ENCODE data around the gene ZNF275.
"Not testable (repeated sequence)": the region's sequence is repeated elsewhere in the genome, so short reads cannot be mapped to it uniquely, and the experiment has no call there.

ZNF275 gene

DNA sequence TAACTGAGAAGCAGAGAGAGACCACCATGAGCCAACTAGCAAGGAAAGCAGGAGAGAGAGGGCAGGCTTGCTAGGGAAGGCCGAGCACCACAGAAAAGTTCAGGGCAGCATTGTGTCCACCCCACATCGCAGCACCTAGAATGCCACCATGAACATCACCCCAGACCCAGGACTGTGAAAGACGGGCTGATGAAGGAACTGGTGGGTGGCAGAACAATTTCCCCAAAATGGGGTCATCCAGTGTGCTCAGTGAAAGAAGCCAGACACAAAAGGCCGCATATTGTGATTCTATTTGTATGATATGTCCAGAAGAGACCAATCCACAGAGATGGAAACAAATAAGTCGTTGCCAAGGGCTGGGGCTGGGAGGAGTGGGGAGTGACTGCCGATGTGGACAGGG lies 50.4 kb downstream of the ZNF275 start:
- no peaks in the 10 kb centered on the region for H3K36me3 ChIP-seq (ENCODE audit: control insufficient read depth, insufficient read depth, low read length)
- no peaks in the 10 kb centered on the region for H3K9me3 ChIP-seq (ENCODE audit: control insufficient read depth, low read length)
- DNase-seq: no peak
- no peaks in the 10 kb centered on the region for H3K4me1 ChIP-seq (ENCODE audit: control insufficient read depth, insufficient read depth, low read length, poor library complexity, severe bottlenecking)
- H3K27ac ChIP-seq (ENCODE audit: insufficient read depth, low read length, poor library complexity, severe bottlenecking): no peak overlapping the region
- H3K27me3 ChIP-seq (replicated peaks; ENCODE audit: control insufficient read depth, insufficient read depth, low read length, poor library complexity, severe bottlenecking): no peaks in the 10 kb centered on the region
- no peak overlapping the region for H3K4me3 ChIP-seq (ENCODE audit: insufficient read depth, low read depth, low read length, poor library complexity, severe bottlenecking)

DNA sequence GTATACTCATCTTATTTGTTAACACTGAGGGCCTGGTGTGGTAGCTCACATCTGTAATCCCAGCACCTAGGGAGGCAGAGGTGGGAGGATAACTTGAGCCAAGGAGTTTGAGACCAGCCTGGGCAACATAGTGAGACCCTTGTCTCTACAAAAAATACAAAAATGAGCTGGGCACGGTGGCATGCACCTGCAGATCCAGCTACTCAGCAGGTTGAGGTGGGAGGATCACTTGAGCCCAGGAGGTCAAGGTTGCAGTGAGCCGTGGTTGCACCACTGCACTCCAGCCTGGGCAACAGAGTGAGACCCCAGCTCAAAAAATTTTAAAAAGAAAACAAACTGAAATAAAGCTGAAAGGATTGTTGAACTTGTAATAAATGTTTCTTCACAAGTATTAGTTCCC lies 51.0 kb downstream of the ZNF275 start:
- not testable (repeated sequence) for H3K4me1 ChIP-seq (ENCODE audit: control insufficient read depth, insufficient read depth, low read length, poor library complexity, severe bottlenecking); H3K27me3 ChIP-seq (replicated peaks; ENCODE audit: control insufficient read depth, insufficient read depth, low read length, poor library complexity, severe bottlenecking); DNase-seq; H3K9me3 ChIP-seq (ENCODE audit: control insufficient read depth, low read length); H3K4me3 ChIP-seq (ENCODE audit: insufficient read depth, low read depth, low read length, poor library complexity, severe bottlenecking); H3K27ac ChIP-seq (ENCODE audit: insufficient read depth, low read length, poor library complexity, severe bottlenecking); H3K36me3 ChIP-seq (ENCODE audit: control insufficient read depth, insufficient read depth, low read length)

DNA sequence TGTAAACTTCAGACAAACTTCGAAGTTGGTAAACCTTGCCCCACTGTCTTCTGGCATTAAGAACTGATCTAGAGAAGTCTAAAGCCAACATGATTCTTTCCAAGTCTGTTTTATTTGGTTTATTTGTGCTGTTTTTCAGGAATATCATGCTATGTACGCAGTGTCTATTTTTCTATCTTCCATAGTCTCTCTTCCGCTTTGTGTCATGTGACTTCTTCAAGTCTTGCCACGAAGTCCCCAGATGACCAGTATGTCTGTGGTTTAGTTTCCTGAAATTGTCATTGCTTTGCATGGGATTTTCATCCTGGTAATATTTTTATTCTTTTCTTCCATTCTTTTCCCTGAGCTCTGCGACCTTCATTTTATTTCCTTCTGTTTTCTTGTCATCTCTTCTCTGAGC lies 52.1 kb downstream of the ZNF275 start:
- no peak for DNase-seq
- no peak overlapping the region for H3K27ac ChIP-seq (ENCODE audit: insufficient read depth, low read length, poor library complexity, severe bottlenecking)
- no peaks in the 10 kb centered on the region for H3K27me3 ChIP-seq (replicated peaks; ENCODE audit: control insufficient read depth, insufficient read depth, low read length, poor library complexity, severe bottlenecking)
- H3K9me3 ChIP-seq (ENCODE audit: control insufficient read depth, low read length): no peaks in the 10 kb centered on the region
- no peak overlapping the region for H3K4me3 ChIP-seq (ENCODE audit: insufficient read depth, low read depth, low read length, poor library complexity, severe bottlenecking)
- no peaks in the 10 kb centered on the region for H3K4me1 ChIP-seq (ENCODE audit: control insufficient read depth, insufficient read depth, low read length, poor library complexity, severe bottlenecking)
- no peaks in the 10 kb centered on the region for H3K36me3 ChIP-seq (ENCODE audit: control insufficient read depth, insufficient read depth, low read length)

DNA sequence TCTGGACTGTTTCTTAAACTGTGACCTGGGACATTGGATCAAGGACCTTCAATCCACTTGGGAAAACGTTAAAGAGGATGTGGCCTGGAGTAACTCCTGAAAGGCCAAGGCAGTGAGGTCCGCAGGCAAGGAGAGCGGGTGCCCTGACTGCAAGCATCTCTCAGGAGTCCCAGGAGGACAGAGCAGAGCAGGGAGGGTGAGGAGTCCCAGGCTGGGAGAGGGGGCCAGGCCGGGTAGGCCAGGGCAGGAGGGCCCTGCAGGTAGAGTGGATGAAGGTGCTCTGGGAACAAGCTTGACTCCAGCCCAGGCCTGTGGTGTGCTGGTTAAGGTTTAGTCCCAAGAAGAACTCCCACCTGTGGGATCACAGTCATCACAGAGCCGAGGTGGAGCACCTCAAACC lies 53.4 kb downstream of the ZNF275 start:
- no peak for DNase-seq
- no peaks in the 10 kb centered on the region for H3K27me3 ChIP-seq (replicated peaks; ENCODE audit: control insufficient read depth, insufficient read depth, low read length, poor library complexity, severe bottlenecking)

DNA sequence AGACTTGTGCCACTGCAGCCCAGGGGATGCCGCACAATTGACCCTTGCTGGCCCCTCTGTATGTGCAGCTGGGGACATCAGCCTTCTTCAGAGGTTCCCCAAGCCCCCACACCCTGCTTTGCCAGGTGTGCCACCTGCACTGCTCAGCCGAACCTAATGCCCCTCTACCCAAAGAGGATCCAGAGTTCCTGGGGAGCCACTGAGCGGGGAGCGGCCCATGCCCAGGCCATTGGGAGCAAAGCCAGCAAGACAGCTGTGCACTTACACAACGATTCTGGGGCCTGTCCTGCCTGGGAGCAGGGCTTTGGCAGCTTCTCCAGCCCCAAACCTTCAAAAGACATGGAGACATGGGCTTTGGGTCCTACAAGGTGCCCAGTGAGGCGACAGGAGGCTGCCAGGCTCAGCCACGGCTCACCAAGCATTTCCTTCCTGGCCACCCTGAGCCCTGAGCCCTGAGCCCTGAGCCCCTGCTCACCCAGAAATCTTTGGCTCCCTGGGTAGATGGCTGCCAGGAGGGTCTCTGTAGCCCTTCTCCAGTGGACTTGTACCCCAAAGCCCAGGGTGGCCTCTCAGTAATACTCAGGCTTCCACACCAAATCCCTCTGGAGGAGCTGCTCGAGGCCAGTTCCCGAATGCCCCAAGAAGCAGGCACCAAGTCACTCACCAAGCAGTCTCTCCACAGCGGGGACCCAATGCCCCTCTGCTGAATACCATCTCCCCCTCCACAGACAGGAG lies 54.2 kb downstream of the ZNF275 start:
- Histone ChIP-seq H3K27ac (ENCODE audit: insufficient read depth, low read length, poor library complexity, severe bottlenecking) (no peak overlapping the region), H3K36me3 (ENCODE audit: control insufficient read depth, insufficient read depth, low read length) (no peaks in the 10 kb centered on the region)
- DNase-seq: no peak

More for the DNA sequence above, 53.4 kb downstream of the ZNF275 start:
- H3K4me1 ChIP-seq (ENCODE audit: control insufficient read depth, insufficient read depth, low read length, poor library complexity, severe bottlenecking): no peaks in the 10 kb centered on the region
- no peaks in the 10 kb centered on the region for H3K36me3 ChIP-seq (ENCODE audit: control insufficient read depth, insufficient read depth, low read length)
- no peak overlapping the region for H3K27ac ChIP-seq (ENCODE audit: insufficient read depth, low read length, poor library complexity, severe bottlenecking)
- H3K4me3 ChIP-seq (ENCODE audit: insufficient read depth, low read depth, low read length, poor library complexity, severe bottlenecking): no peak overlapping the region
- no peaks in the 10 kb centered on the region for H3K9me3 ChIP-seq (ENCODE audit: control insufficient read depth, low read length)

DNA sequence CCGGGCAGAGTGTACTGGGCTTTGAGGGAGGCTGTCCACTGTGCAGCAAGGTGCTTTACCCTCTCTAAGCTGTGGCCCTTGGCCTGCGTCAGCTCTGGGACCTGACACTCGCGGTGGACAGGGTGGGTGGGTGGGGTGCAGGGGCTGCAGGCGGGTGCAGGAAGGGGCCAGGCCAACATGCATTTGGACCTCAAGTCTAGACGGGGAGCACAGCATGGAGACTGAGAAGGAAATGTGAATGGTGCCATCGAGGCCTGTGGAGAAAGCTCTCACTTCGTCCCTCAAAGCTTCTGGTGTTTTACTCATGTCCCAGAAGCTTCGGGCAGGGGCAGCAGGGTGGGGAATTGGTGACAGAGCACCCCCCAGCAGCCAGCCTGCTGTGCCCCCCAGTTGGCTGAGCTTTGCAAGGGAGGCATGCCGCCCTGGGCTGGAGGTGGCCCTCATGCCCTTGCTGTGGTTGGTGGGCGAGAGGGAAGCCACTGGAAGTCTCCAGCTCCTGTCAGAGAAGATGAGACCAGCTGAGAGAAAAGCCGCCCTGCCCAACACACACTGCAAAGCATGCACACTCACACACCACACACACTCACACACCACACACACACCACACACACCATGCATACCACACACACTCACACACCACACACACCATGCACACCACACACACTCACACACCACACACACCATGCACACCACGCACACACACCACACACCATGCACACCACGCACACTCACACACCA lies 54.9 kb downstream of the ZNF275 start:
- no peak for DNase-seq
- Histone ChIP-seq H3K27ac (ENCODE audit: insufficient read depth, low read length, poor library complexity, severe bottlenecking) (no peak overlapping the region), H3K4me3 (ENCODE audit: insufficient read depth, low read depth, low read length, poor library complexity, severe bottlenecking) (no peak overlapping the region), H3K27me3 (replicated peaks; ENCODE audit: control insufficient read depth, insufficient read depth, low read length, poor library complexity, severe bottlenecking) (no peaks in the 10 kb centered on the region), H3K4me1 (ENCODE audit: control insufficient read depth, insufficient read depth, low read length, poor library complexity, severe bottlenecking) (no peaks in the 10 kb centered on the region), H3K9me3 (ENCODE audit: control insufficient read depth, low read length) (no peaks in the 10 kb centered on the region), H3K36me3 (ENCODE audit: control insufficient read depth, insufficient read depth, low read length) (no peaks in the 10 kb centered on the region)

More for the DNA sequence above, 54.2 kb downstream of the ZNF275 start:
- H3K4me3 ChIP-seq (ENCODE audit: insufficient read depth, low read depth, low read length, poor library complexity, severe bottlenecking): no peak overlapping the region
- no peaks in the 10 kb centered on the region for H3K27me3 ChIP-seq (replicated peaks; ENCODE audit: control insufficient read depth, insufficient read depth, low read length, poor library complexity, severe bottlenecking)
- no peaks in the 10 kb centered on the region for H3K4me1 ChIP-seq (ENCODE audit: control insufficient read depth, insufficient read depth, low read length, poor library complexity, severe bottlenecking)
- no peaks in the 10 kb centered on the region for H3K9me3 ChIP-seq (ENCODE audit: control insufficient read depth, low read length)

DNA sequence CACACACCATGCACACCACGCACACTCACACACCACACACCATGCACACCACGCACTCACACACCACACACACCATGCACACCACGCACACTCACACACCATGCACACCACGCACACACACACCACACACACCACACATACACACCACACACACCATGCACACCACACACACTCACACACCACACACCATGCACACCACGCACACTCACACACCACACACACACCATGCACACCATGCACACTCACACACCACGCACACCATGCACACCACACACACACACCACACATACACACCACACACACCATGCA lies 55.5 kb downstream of the ZNF275 start:
- H3K4me3 ChIP-seq (ENCODE audit: insufficient read depth, low read depth, low read length, poor library complexity, severe bottlenecking); H3K9me3 ChIP-seq (ENCODE audit: control insufficient read depth, low read length); H3K27ac ChIP-seq (ENCODE audit: insufficient read depth, low read length, poor library complexity, severe bottlenecking); H3K27me3 ChIP-seq (replicated peaks; ENCODE audit: control insufficient read depth, insufficient read depth, low read length, poor library complexity, severe bottlenecking); H3K36me3 ChIP-seq (ENCODE audit: control insufficient read depth, insufficient read depth, low read length); H3K4me1 ChIP-seq (ENCODE audit: control insufficient read depth, insufficient read depth, low read length, poor library complexity, severe bottlenecking); DNase-seq: not testable (repeated sequence)

DNA sequence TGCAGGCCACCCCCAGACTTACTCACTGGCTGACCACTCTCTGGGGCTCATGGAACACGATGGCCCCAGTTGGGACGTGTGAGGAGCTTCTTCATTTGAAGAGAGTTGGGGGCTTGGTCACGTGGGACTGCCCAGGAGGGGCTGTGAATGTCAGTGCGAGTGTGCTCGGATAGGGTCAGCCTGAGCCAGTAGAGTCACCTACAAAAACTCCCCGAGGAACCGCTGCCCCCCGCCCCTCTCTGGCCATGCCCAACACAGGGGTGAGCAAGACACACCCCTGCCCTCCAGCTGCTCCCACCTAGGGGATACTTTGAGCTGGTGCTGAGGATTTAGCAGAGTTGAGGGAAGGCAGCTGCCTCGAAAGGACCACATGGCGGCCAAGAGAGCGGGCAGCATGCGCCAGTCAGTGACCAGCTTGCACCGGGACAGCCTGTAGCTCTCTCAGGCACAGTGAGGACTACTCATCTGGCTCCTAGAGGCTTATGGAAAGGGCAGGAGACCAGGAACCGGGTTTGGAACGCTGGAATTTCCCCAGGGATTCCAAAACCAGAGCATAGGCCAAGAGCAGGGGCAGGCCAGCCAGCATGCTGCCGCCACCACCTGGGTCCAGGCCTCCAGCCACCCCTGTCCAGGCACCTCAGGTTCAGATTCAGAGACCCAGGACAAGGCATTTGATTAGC lies 58.8 kb downstream of the ZNF275 start:
- Histone ChIP-seq H3K36me3 (ENCODE audit: control insufficient read depth, insufficient read depth, low read length) (no peaks in the 10 kb centered on the region), H3K4me3 (ENCODE audit: insufficient read depth, low read depth, low read length, poor library complexity, severe bottlenecking) (no peak overlapping the region), H3K4me1 (ENCODE audit: control insufficient read depth, insufficient read depth, low read length, poor library complexity, severe bottlenecking) (no peaks in the 10 kb centered on the region), H3K27ac (ENCODE audit: insufficient read depth, low read length, poor library complexity, severe bottlenecking) (no peak overlapping the region), H3K27me3 (replicated peaks; ENCODE audit: control insufficient read depth, insufficient read depth, low read length, poor library complexity, severe bottlenecking) (no peaks in the 10 kb centered on the region), H3K9me3 (ENCODE audit: control insufficient read depth, low read length) (no peaks in the 10 kb centered on the region)
- DNase-seq: no peak

DNA sequence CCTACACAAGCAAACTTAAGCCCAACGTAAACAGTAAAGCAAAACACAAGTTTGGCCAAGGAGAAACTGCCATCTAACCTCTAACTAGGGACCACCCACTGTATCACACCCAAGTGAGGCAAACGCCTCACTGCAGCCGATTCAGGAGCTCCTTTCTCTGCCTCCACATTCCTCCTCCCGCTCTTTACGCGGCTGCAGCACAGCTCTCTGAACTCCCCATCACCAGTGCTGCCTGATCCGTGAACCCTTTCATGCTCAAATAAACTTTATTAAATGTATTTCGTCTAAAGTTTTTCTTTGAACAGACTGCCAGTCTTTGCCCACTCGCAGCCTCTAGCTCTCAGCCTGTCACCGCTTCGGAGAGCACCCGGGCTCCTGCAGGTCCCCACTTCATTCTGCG lies 60.7 kb downstream of the ZNF275 start:
- Histone ChIP-seq H3K36me3 (ENCODE audit: control insufficient read depth, insufficient read depth, low read length) (no peaks in the 10 kb centered on the region), H3K27ac (ENCODE audit: insufficient read depth, low read length, poor library complexity, severe bottlenecking) (no peak overlapping the region), H3K9me3 (ENCODE audit: control insufficient read depth, low read length) (no peaks in the 10 kb centered on the region), H3K4me1 (ENCODE audit: control insufficient read depth, insufficient read depth, low read length, poor library complexity, severe bottlenecking) (no peaks in the 10 kb centered on the region), H3K27me3 (replicated peaks; ENCODE audit: control insufficient read depth, insufficient read depth, low read length, poor library complexity, severe bottlenecking) (no peaks in the 10 kb centered on the region), H3K4me3 (ENCODE audit: insufficient read depth, low read depth, low read length, poor library complexity, severe bottlenecking) (no peak overlapping the region)
- DNase-seq: no peak

DNA sequence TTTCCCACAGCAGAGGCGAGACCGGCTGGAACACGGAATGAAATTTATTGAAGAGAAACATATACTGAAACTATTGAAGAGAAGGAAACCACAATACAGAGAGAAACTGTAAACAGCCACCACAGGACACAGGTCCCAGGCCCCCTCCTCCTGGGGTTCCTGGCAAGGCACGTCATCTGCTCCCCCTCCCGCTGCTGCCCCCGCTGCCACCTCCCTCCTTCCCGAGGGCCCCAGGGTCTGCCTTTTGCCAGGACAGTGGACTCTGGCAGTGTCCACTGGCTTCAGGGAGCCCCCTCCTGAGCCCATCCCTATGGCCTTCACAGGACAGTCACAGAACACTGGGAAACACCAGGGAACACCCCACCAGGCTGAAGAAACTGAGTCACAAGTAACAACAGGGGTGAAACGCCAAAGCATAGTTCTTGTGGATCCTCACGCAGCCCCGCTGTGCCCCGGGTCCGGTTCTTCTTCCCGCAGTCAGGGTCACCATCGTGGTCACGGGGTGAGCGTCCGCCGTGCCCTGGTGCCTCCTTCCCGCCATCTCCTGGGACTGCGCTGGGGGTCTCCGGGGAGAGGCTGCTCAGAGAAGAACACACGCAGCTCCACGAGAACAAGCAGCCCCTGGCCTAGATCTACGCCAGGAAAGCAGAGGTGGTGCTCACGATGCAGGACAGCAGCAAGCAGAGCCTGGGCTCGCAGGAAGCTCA lies 61.8 kb downstream of the ZNF275 start:
- Histone ChIP-seq H3K27me3 (replicated peaks; ENCODE audit: control insufficient read depth, insufficient read depth, low read length, poor library complexity, severe bottlenecking) (no peaks in the 10 kb centered on the region), H3K4me1 (ENCODE audit: control insufficient read depth, insufficient read depth, low read length, poor library complexity, severe bottlenecking) (no peaks in the 10 kb centered on the region), H3K27ac (ENCODE audit: insufficient read depth, low read length, poor library complexity, severe bottlenecking) (no peak overlapping the region), H3K4me3 (ENCODE audit: insufficient read depth, low read depth, low read length, poor library complexity, severe bottlenecking) (no peak overlapping the region), H3K36me3 (ENCODE audit: control insufficient read depth, insufficient read depth, low read length) (no peaks in the 10 kb centered on the region), H3K9me3 (ENCODE audit: control insufficient read depth, low read length) (no peaks in the 10 kb centered on the region)
- DNase-seq: no peak
